ENCODE data around the gene CHRNE. TPM values are rescaled to one million over a fixed set of nuclear protein-coding genes. Genes with fewer than 3 reads are reported as not detected.

CHRNE gene
- total and polyA plus RNA-seq, 2 experiments from 2014 or later, result 0.24 to 1.2 TPM

DNA sequence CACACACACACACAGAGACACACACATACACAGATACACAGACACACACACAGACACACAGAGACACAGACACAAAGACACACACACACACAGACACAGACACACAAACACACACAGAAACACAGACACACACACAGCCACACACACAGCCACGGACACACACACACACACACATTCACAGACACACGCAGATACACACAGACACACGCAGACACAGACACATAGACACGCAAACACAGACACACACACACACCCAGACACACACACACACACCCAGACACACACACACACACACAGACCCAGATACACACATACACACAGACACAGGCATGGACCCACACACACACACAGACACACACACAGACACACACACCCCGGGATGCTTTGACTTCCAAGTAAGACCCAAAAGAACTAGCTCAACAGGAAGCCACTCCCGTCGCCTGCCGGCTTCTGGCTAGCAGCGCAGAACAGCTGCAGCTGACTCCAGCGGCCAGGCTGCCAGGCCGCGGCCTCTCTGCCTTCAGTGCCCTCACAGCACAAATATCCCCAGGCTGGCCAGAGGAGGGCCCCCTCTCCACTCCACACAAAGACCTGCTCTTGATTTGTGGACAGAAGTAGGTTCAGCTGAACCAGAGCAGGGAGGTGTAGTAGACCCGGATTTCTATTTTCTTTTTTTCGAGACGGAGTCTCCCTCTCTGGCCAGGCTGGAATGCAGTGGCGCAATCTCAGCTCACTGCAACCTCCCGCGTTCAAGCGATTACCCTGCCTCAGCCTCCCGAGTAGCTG lies 6.0 kb upstream of the CHRNE start:
- Mint-ChIP-seq H3K27me3 (ENCODE audit: insufficient read depth, low read depth, poor library complexity) (peaks cover 8% of the 10 kb centered on the region), H3K27ac (no peak overlapping the region), H3K4me3 (no peak overlapping the region), H3K36me3 (ENCODE audit: low read depth) (no peaks in the 10 kb centered on the region), H3K4me1 (no peaks in the 10 kb centered on the region; the same call in 2 of the 3 replicates), H3K9me3 (no peaks in the 10 kb centered on the region)
- H3K27ac ChIP-seq (ENCODE audit: low read depth), result peak overlapping the region; percentile 35; the same call in 1 of the 2 replicates
- H3F3A ChIP-seq (replicated peaks; ENCODE audit: low read depth), result peaks cover 14% of the 10 kb centered on the region
- ATAC-seq (peak; percentile 97), DNase-seq (ENCODE audit: low spot score) (peak; percentile 96)
- H3K4me1 ChIP-seq (ENCODE audit: insufficient read depth), result peaks cover 6% of the 10 kb centered on the region
- H3K4me2 ChIP-seq, result peak overlapping the region; percentile 61; the same call in 1 of the 2 replicates
- no peaks in the 10 kb centered on the region for H3K9me2 ChIP-seq (ENCODE audit: insufficient read depth)
- H3K36me3 ChIP-seq (ENCODE audit: insufficient read depth), result no peaks in the 10 kb centered on the region
- H2AFZ ChIP-seq, result peak overlapping the region; percentile 70
- no peaks in the 10 kb centered on the region for H3K79me2 ChIP-seq (replicated peaks; ENCODE audit: insufficient read depth)
- no peaks in the 10 kb centered on the region for H4K20me1 ChIP-seq (replicated peaks; ENCODE audit: insufficient read depth)
- no peak overlapping the region for H3K4me3 ChIP-seq
- TF ChIP-seq, protein P1, sequence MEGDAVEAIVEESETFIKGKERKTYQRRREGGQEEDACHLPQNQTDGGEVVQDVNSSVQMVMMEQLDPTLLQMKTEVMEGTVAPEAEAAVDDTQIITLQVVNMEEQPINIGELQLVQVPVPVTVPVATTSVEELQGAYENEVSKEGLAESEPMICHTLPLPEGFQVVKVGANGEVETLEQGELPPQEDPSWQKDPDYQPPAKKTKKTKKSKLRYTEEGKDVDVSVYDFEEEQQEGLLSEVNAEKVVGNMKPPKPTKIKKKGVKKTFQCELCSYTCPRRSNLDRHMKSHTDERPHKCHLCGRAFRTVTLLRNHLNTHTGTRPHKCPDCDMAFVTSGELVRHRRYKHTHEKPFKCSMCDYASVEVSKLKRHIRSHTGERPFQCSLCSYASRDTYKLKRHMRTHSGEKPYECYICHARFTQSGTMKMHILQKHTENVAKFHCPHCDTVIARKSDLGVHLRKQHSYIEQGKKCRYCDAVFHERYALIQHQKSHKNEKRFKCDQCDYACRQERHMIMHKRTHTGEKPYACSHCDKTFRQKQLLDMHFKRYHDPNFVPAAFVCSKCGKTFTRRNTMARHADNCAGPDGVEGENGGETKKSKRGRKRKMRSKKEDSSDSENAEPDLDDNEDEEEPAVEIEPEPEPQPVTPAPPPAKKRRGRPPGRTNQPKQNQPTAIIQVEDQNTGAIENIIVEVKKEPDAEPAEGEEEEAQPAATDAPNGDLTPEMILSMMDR (conservative IDR thresholded peaks at IDR 0.05; ENCODE audit: low read depth in 2 of 2), result peak; percentile 82 to 95
- TF ChIP-seq ZNF114 (CRISPR knock-in tag; IDR thresholded peaks at IDR 0.05), result no peak
- H3K27me3 ChIP-seq (ENCODE audit: insufficient read depth), result no peaks in the 10 kb centered on the region

DNA sequence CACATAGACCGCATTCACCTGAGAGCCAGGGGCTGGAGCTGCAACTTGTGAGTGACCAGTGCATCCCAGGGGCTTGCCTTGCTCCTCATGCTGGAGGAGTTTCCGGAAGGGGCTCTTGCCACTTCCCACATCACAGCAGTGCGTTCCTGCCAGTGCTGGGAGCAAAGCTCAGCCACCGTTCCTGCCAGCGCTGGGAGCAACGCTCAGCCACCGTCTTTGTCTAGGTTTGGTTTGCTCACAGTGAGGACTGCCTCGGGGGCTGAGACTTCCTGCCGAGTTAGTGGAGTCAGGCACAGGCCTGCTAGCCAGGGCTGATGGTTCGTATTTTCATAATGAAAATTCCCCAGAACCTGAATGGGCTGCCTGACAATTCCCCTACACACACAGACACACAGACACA lies 5.4 kb upstream of the CHRNE start:
- peaks cover 6% of the 10 kb centered on the region for H3K4me1 ChIP-seq (ENCODE audit: insufficient read depth)
- DNase-seq (ENCODE audit: low spot score) (peak; percentile 54), ATAC-seq (peak; percentile 56)
- no peak overlapping the region for H3K4me3 Mint-ChIP-seq
- no peak overlapping the region for H3K27ac Mint-ChIP-seq
- no peaks in the 10 kb centered on the region for H3K9me2 ChIP-seq (ENCODE audit: insufficient read depth)
- no peaks in the 10 kb centered on the region for H3K36me3 Mint-ChIP-seq (ENCODE audit: low read depth)
- peaks cover 14% of the 10 kb centered on the region for H3F3A ChIP-seq (replicated peaks; ENCODE audit: low read depth)
- peak overlapping the region; percentile 70 for H2AFZ ChIP-seq
- no peaks in the 10 kb centered on the region for H3K9me3 Mint-ChIP-seq
- H3K36me3 ChIP-seq (ENCODE audit: insufficient read depth), result no peaks in the 10 kb centered on the region
- H3K27me3 Mint-ChIP-seq (ENCODE audit: insufficient read depth, low read depth, poor library complexity), result peaks cover 11% of the 10 kb centered on the region
- H3K4me2 ChIP-seq, result peak overlapping the region; percentile 61; the same call in 1 of the 2 replicates
- no peak overlapping the region for H3K4me3 ChIP-seq
- peaks cover 5% of the 10 kb centered on the region for H3K4me1 Mint-ChIP-seq
- no peaks in the 10 kb centered on the region for H3K27me3 ChIP-seq (ENCODE audit: insufficient read depth)
- 0 out of 2 replicates have a peak overlapping the region, but pooled peaks have one; percentile 42 for H3K27ac ChIP-seq (ENCODE audit: low read depth)
- H3K79me2 ChIP-seq (replicated peaks; ENCODE audit: insufficient read depth), result no peaks in the 10 kb centered on the region
- H4K20me1 ChIP-seq (replicated peaks; ENCODE audit: insufficient read depth), result no peaks in the 10 kb centered on the region
- TF ChIP-seq, protein P2, sequence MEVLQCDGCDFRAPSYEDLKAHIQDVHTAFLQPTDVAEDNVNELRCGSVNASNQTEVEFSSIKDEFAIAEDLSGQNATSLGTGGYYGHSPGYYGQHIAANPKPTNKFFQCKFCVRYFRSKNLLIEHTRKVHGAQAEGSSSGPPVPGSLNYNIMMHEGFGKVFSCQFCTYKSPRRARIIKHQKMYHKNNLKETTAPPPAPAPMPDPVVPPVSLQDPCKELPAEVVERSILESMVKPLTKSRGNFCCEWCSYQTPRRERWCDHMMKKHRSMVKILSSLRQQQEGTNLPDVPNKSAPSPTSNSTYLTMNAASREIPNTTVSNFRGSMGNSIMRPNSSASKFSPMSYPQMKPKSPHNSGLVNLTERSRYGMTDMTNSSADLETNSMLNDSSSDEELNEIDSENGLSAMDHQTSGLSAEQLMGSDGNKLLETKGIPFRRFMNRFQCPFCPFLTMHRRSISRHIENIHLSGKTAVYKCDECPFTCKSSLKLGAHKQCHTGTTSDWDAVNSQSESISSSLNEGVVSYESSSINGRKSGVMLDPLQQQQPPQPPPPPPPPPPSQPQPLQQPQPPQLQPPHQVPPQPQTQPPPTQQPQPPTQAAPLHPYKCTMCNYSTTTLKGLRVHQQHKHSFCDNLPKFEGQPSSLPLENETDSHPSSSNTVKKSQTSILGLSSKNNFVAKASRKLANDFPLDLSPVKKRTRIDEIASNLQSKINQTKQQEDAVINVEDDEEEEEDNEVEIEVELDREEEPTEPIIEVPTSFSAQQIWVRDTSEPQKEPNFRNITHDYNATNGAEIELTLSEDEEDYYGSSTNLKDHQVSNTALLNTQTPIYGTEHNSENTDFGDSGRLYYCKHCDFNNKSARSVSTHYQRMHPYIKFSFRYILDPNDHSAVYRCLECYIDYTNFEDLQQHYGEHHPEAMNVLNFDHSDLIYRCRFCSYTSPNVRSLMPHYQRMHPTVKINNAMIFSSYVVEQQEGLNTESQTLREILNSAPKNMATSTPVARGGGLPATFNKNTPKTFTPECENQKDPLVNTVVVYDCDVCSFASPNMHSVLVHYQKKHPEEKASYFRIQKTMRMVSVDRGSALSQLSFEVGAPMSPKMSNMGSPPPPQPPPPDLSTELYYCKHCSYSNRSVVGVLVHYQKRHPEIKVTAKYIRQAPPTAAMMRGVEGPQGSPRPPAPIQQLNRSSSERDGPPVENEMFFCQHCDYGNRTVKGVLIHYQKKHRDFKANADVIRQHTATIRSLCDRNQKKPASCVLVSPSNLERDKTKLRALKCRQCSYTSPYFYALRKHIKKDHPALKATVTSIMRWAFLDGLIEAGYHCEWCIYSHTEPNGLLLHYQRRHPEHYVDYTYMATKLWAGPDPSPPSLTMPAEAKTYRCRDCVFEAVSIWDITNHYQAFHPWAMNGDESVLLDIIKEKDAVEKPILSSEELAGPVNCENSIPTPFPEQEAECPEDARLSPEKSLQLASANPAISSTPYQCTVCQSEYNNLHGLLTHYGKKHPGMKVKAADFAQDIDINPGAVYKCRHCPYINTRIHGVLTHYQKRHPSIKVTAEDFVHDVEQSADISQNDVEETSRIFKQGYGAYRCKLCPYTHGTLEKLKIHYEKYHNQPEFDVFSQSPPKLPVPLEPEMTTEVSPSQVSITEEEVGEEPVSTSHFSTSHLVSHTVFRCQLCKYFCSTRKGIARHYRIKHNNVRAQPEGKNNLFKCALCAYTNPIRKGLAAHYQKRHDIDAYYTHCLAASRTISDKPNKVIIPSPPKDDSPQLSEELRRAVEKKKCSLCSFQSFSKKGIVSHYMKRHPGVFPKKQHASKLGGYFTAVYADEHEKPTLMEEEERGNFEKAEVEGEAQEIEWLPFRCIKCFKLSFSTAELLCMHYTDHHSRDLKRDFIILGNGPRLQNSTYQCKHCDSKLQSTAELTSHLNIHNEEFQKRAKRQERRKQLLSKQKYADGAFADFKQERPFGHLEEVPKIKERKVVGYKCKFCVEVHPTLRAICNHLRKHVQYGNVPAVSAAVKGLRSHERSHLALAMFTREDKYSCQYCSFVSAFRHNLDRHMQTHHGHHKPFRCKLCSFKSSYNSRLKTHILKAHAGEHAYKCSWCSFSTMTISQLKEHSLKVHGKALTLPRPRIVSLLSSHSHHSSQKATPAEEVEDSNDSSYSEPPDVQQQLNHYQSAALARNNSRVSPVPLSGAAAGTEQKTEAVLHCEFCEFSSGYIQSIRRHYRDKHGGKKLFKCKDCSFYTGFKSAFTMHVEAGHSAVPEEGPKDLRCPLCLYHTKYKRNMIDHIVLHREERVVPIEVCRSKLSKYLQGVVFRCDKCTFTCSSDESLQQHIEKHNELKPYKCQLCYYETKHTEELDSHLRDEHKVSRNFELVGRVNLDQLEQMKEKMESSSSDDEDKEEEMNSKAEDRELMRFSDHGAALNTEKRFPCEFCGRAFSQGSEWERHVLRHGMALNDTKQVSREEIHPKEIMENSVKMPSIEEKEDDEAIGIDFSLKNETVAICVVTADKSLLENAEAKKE (CRISPR knock-in tag; IDR thresholded peaks at IDR 0.05), result no peak
- no peak for TF ChIP-seq EZH2 (IDR thresholded peaks at IDR 0.05; ENCODE audit: low read depth, unreplicated experiment)
- no peak for TF ChIP-seq CREB1 (CRISPR knock-in tag; IDR thresholded peaks at IDR 0.05; ENCODE audit: low read depth)
- no peak for TF ChIP-seq JUNB (IDR thresholded peaks at IDR 0.05; ENCODE audit: unreplicated experiment)
- TF ChIP-seq STAT1 (IDR thresholded peaks at IDR 0.05; ENCODE audit: unreplicated experiment), result no peak
- TF ChIP-seq, protein P3, sequence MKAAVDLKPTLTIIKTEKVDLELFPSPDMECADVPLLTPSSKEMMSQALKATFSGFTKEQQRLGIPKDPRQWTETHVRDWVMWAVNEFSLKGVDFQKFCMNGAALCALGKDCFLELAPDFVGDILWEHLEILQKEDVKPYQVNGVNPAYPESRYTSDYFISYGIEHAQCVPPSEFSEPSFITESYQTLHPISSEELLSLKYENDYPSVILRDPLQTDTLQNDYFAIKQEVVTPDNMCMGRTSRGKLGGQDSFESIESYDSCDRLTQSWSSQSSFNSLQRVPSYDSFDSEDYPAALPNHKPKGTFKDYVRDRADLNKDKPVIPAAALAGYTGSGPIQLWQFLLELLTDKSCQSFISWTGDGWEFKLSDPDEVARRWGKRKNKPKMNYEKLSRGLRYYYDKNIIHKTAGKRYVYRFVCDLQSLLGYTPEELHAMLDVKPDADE (IDR thresholded peaks at IDR 0.05), result no peak
